Trophoblast cell (in vitro differentiated cells and primary cell): Measurements from ENCODE around the gene VAV3.

Experiments
- DNase-seq, 2 donors: peaks; one replicate each; pipeline ENCODE4 v3.0.0-alpha.2; 2016
- H2AFZ ChIP-seq: 2 replicates; pipeline ENCODE4 v1.6.1; 2013; ENCODE audit warnings: low read length, moderate library complexity, mild to moderate bottlenecking; ENCODE audit not compliant: insufficient read depth, poor library complexity
- H2AK5ac ChIP-seq: 2 replicates; pipeline ENCODE4 v1.6.1; 2013; ENCODE audit warnings: mild to moderate bottlenecking, low read length
- H2BK120ac ChIP-seq: 2 replicates; pipeline ENCODE4 v1.6.1; 2013; ENCODE audit warnings: low read length, mild to moderate bottlenecking, moderate library complexity; ENCODE audit not compliant: insufficient read depth, poor library complexity
- H2BK12ac ChIP-seq: 2 replicates; pipeline ENCODE4 v1.6.1; 2013; ENCODE audit warnings: mild to moderate bottlenecking, low read length, moderate library complexity
- H2BK5ac ChIP-seq: 2 replicates; pipeline ENCODE4 v1.6.1; 2013; ENCODE audit warnings: low read length, low read depth, moderate library complexity, mild to moderate bottlenecking; ENCODE audit not compliant: poor library complexity
- H3K14ac ChIP-seq: 2 replicates; pipeline ENCODE4 v1.6.1; 2013; ENCODE audit warnings: mild to moderate bottlenecking, low read length
- H3K18ac ChIP-seq: 2 replicates; pipeline ENCODE4 v1.6.1; 2013; ENCODE audit warnings: mild to moderate bottlenecking, low read length
- H3K23ac ChIP-seq: 2 replicates; pipeline ENCODE4 v1.6.1; 2013; ENCODE audit warnings: low read length
- H3K27ac ChIP-seq: 2 replicates; pipeline ENCODE4 v1.5.1; 2013; ENCODE audit warnings: low read depth, mild to moderate bottlenecking, inconsistent platforms, low read length, moderate library complexity
- H3K27me3 ChIP-seq: 2 replicates; pipeline ENCODE4 v1.6.1; 2013; ENCODE audit warnings: inconsistent platforms, mild to moderate bottlenecking, low read length, moderate library complexity; ENCODE audit not compliant: insufficient read depth
- H3K36me3 ChIP-seq, 2 experiments: 1 replicate in 1 of 2; 2 replicates in 1 of 2; pipeline ENCODE4 v1.6.1; 2013; ENCODE audit warnings: low read length in 2 of 2, mild to moderate bottlenecking in 2 of 2, moderate library complexity in 1 of 2; ENCODE audit not compliant: insufficient read depth in 2 of 2, control insufficient read depth in 1 of 2
- H3K4ac ChIP-seq: 2 replicates; pipeline ENCODE4 v1.6.1; 2013; ENCODE audit warnings: low read depth, mild to moderate bottlenecking, low read length, moderate library complexity
- H3K4me1 ChIP-seq, 2 experiments: 1 replicate in 1 of 2; 2 replicates in 1 of 2; pipeline ENCODE4 v1.6.1; 2013; ENCODE audit warnings: low read length in 2 of 2, mild to moderate bottlenecking in 2 of 2, moderate library complexity in 1 of 2; ENCODE audit not compliant: insufficient read depth in 2 of 2, control insufficient read depth in 1 of 2
- H3K4me2 ChIP-seq: 2 replicates; pipeline ENCODE4 v1.6.1; 2013; ENCODE audit warnings: inconsistent platforms, mild to moderate bottlenecking, low read length, moderate library complexity
- H3K4me3 ChIP-seq: 2 replicates; pipeline ENCODE4 v1.5.1; 2013; ENCODE audit warnings: mild to moderate bottlenecking, low read depth, low read length, inconsistent platforms
- H3K79me1 ChIP-seq: one replicate; pipeline ENCODE4 v1.6.1; 2013; ENCODE audit warnings: low read length
- H3K79me2 ChIP-seq: 2 replicates; pipeline ENCODE4 v1.6.1; 2013; ENCODE audit warnings: low read length, mild to moderate bottlenecking; ENCODE audit not compliant: control insufficient read depth, insufficient read depth, poor library complexity
- H3K9ac ChIP-seq: 2 replicates; pipeline ENCODE4 v1.6.1; 2013; ENCODE audit warnings: mild to moderate bottlenecking, low read length
- H3K9me3 ChIP-seq: 2 replicates; pipeline ENCODE4 v1.6.1; 2013; ENCODE audit warnings: low read depth, mild to moderate bottlenecking, control low read depth, inconsistent platforms, low read length; ENCODE audit not compliant: insufficient read depth
- H4K12ac ChIP-seq: 2 replicates; pipeline ENCODE4 v1.6.1; 2013; ENCODE audit warnings: low read depth, mild to moderate bottlenecking, low read length, moderate library complexity
- H4K8ac ChIP-seq: 2 replicates; pipeline ENCODE4 v1.6.1; 2013; ENCODE audit warnings: low read depth, mild to moderate bottlenecking, low read length, moderate library complexity
- H4K91ac ChIP-seq: one replicate; pipeline ENCODE4 v1.6.1; 2013; ENCODE audit warnings: low read depth, mild to moderate bottlenecking, low read length, moderate library complexity
- WGBS: extraction: QIAGEN DNeasy Blood & Tissue Kit; methylation state at CpG from one replicate; pipeline ENCODE4 v1.1.7; 2013; ENCODE audit warnings: missing lambda C conversion rate; ENCODE audit not compliant: insufficient read length, insufficient coverage; ENCODE audit errors: extremely low coverage; 5-methylcytosine and 5-hydroxymethylcytosine counted together

Gene VAV3

DNA sequence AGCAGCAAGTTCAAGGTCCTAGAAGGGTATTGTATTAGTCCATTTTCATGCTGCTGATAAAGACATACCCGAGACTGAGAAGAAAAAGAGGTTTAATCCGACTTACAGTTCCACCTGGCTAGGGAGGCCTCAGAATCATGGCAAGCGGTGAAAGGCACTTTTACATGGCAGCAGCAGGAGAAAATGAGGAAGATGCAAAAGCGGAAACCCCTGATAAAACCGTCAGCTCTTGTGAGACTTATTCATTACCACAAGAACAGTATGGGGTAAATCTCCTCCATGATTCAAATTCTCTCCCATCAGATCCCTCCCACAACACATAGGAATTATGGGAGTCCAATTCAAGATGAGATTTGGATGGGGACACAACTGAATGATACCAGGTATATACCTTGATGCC, 414.6 kb downstream of the VAV3 start:
- Histone ChIP-seq H2AK5ac (no peak overlapping the region), H4K8ac (no peak overlapping the region), H3K18ac (no peak overlapping the region), H3K23ac (no peak overlapping the region), H3K79me1 (no peaks in the 10 kb centered on the region), H3K79me2 (no peaks in the 10 kb centered on the region), H3K27me3 (no peaks in the 10 kb centered on the region), H3K14ac (no peak overlapping the region), H2AFZ (no peak overlapping the region), H3K4ac (no peak overlapping the region), H3K4me3 (no peak overlapping the region), H3K36me3 (no peaks in the 10 kb centered on the region), H3K4me2 (no peak overlapping the region), H3K4me1 (no peaks in the 10 kb centered on the region), H4K91ac (no peak overlapping the region), H2BK12ac (no peak overlapping the region), H3K27ac (no peak overlapping the region), H3K9me3 (no peaks in the 10 kb centered on the region), H2BK120ac (no peak overlapping the region), H4K12ac (no peak overlapping the region), H2BK5ac (no peak overlapping the region), H3K9ac (no peak overlapping the region)
- DNase-seq, result no peak
- no CpG with 5 or more reads among the region's 5 CpGs for WGBS

DNA sequence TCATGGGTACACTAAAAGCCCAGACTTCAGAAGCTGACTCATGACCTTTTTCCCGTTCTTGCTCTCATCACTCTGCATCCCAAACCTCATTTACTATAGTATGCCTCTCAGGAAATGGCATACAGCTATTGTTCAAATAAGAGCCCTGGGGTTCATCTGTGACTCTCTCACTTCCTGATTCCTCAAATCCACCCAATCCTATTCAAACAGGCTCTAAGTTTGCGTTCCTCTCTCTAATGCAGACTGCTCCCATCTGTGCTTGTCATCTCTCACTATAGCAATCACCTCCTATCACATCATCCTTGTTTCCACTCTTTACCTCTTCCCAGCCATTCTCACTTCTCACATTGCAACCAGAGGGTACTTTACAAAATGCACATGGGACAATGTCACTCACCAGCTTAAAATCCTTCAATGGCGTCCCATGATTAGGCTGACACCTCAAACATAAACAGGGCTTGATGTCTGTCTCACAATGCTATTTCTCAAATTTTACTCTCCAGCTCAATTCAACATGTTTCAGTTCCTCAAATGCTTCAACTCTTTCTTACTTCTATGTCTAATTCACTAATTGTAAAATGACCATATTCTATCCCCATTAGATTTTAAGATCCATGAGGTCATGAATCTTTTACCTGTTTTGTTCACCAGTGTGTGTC, 415.7 kb downstream of the VAV3 start:
- Histone ChIP-seq H3K4ac (no peak overlapping the region), H3K79me1 (no peaks in the 10 kb centered on the region), H2AFZ (no peak overlapping the region), H3K4me3 (no peak overlapping the region), H3K14ac (no peak overlapping the region), H2BK12ac (no peak overlapping the region), H4K91ac (no peak overlapping the region), H3K79me2 (no peaks in the 10 kb centered on the region), H3K9ac (no peak overlapping the region), H4K8ac (no peak overlapping the region), H3K4me1 (no peaks in the 10 kb centered on the region), H3K23ac (no peak overlapping the region), H3K27me3 (no peaks in the 10 kb centered on the region), H4K12ac (no peak overlapping the region), H2AK5ac (no peak overlapping the region), H2BK120ac (no peak overlapping the region), H2BK5ac (no peak overlapping the region), H3K18ac (no peak overlapping the region), H3K36me3 (no peaks in the 10 kb centered on the region), H3K4me2 (no peak overlapping the region), H3K9me3 (no peaks in the 10 kb centered on the region), H3K27ac (no peak overlapping the region)
- no peak for DNase-seq
- no CpG with 5 or more reads among the region's 3 CpGs for WGBS

DNA sequence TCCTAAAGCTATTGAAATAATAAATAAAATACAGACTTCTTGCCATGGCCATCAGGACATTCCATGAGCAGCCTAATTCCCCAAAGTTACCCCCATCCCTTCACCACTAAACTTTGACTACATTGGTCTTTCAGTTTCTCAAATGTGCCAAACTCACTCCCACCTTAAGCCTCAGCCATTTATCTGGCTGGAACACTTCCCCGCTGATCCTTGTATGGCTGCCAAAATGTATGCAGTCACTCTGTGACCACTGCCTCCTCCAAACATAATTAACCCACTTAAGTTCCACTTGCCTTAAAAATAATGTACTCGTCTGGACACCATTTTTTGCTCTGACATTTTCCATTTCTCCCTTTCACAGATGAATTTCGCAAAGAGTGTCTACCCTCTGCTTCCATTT, 416.7 kb downstream of the VAV3 start:
- H2AK5ac ChIP-seq, result no peak overlapping the region
- no peak overlapping the region for H3K18ac ChIP-seq
- WGBS, result no CpG with 5 or more reads among the region's 3 CpGs
- H3K9me3 ChIP-seq, result no peaks in the 10 kb centered on the region
- H4K12ac ChIP-seq, result no peak overlapping the region
- H3K4me1 ChIP-seq, result no peaks in the 10 kb centered on the region
- no peak overlapping the region for H4K91ac ChIP-seq
- no peak for DNase-seq
- H2BK5ac ChIP-seq, result no peak overlapping the region
- H3K4ac ChIP-seq, result no peak overlapping the region
- H4K8ac ChIP-seq, result no peak overlapping the region
- H3K79me2 ChIP-seq, result no peaks in the 10 kb centered on the region
- no peak overlapping the region for H3K14ac ChIP-seq
- H3K23ac ChIP-seq, result no peak overlapping the region
- no peak overlapping the region for H3K4me2 ChIP-seq
- H2AFZ ChIP-seq, result no peak overlapping the region
- H2BK12ac ChIP-seq, result no peak overlapping the region
- no peak overlapping the region for H2BK120ac ChIP-seq
- H3K4me3 ChIP-seq, result no peak overlapping the region
- H3K27me3 ChIP-seq, result no peaks in the 10 kb centered on the region
- H3K36me3 ChIP-seq, result no peaks in the 10 kb centered on the region
- H3K9ac ChIP-seq, result no peak overlapping the region
- H3K79me1 ChIP-seq, result no peaks in the 10 kb centered on the region
- no peak overlapping the region for H3K27ac ChIP-seq

DNA sequence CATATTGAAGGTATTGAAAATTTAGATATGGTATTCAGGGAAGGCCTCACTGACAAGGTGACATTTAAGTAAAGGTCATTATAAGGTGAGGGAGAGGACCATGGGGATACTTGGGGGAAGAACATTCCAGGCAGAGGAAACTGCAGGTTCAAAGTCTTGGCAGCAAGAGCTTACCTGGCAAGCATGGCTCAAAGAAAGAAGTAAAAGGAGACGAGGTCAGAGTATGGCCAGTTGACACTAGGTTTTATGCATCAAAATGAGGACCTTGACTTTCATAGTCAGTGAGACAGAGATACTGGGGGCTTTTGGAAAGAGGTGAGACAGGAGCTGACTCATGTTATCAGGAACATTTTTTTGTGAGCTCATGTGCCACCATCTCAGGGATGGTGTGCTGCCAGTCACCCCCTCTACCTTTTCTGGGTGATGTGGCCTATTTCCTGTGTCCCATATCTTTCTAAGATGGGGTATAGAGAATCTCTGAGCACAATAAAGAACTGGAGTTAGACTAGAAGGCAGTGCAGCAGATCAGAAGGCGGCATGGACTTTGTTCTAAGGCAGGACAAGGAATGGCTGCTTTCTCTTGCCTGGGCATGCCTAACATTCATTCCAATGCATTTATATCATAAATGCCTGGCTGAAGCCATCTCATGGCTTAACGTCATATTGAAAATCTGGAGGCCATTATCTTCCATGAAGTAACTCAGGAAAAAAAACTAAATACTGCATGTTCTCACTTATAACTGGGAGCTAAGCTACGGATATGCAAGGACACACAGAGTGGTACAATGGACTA, 417.4 kb downstream of the VAV3 start:
- no peak overlapping the region for H3K4ac ChIP-seq
- no peak overlapping the region for H3K14ac ChIP-seq
- no peak overlapping the region for H2AFZ ChIP-seq
- no peak overlapping the region for H4K8ac ChIP-seq
- no peaks in the 10 kb centered on the region for H3K79me1 ChIP-seq
- no peak overlapping the region for H3K4me2 ChIP-seq
- H2AK5ac ChIP-seq, result no peak overlapping the region
- H3K27me3 ChIP-seq, result no peaks in the 10 kb centered on the region
- no peak overlapping the region for H4K12ac ChIP-seq
- H3K23ac ChIP-seq, result no peak overlapping the region
- no peak overlapping the region for H3K18ac ChIP-seq
- peak; percentile 9 to 69 for DNase-seq
- H3K4me3 ChIP-seq, result no peak overlapping the region
- no peaks in the 10 kb centered on the region for H3K9me3 ChIP-seq
- no peak overlapping the region for H3K27ac ChIP-seq
- H4K91ac ChIP-seq, result no peak overlapping the region
- WGBS, result no CpG with 5 or more reads among the region's 4 CpGs
- H3K9ac ChIP-seq, result no peak overlapping the region
- no peak overlapping the region for H2BK12ac ChIP-seq
- H3K4me1 ChIP-seq, result no peaks in the 10 kb centered on the region
- H3K79me2 ChIP-seq, result no peaks in the 10 kb centered on the region
- H3K36me3 ChIP-seq, result no peaks in the 10 kb centered on the region
- H2BK120ac ChIP-seq, result no peak overlapping the region
- H2BK5ac ChIP-seq, result no peak overlapping the region
